Islet of Langerhans (tissue), 1 donor: ENCODE results near the gene ACOX3.

Experiments used
- FAIRE-seq: peaks from one replicate; lab custom pipeline; 2011; peaks lifted over from hg19 to GRCh38; lab: Jason Lieb, UNC

The ACOX3 gene

GRCh38 chr4:8404791-8405515 is 35.6 kb downstream of the ACOX3 start:
- FAIRE-seq, result no peak

- FAIRE-seq, result no peak
Measured at GRCh38 chr4:8403976-8404375, 36.5 kb downstream of the ACOX3 start.

GRCh38 chr4:8403173-8403753 is 37.3 kb downstream of the ACOX3 start:
- peak; percentile 41 for FAIRE-seq

- no peak for FAIRE-seq
Measured at GRCh38 chr4:8402640-8403039, 37.9 kb downstream of the ACOX3 start.

- no peak for FAIRE-seq
Measured at GRCh38 chr4:8402181-8402597, 38.3 kb downstream of the ACOX3 start.

GRCh38 chr4:8401665-8402064 is 38.9 kb downstream of the ACOX3 start:
- no peak for FAIRE-seq

GRCh38 chr4:8400632-8401325 is 39.7 kb downstream of the ACOX3 start:
- no peak for FAIRE-seq

- no peak for FAIRE-seq
Measured at GRCh38 chr4:8399298-8399697, 41.2 kb downstream of the ACOX3 start.

- FAIRE-seq, result no peak
Measured at GRCh38 chr4:8398347-8398746, 42.2 kb downstream of the ACOX3 start.

GRCh38 chr4:8396762-8397406 is 43.6 kb downstream of the ACOX3 start:
- FAIRE-seq, result no peak

GRCh38 chr4:8395504-8396296 is 44.8 kb downstream of the ACOX3 start:
- no peak for FAIRE-seq

- FAIRE-seq, result no peak
Measured at GRCh38 chr4:8394806-8395205, 45.7 kb downstream of the ACOX3 start.

GRCh38 chr4:8394061-8394519 is 46.4 kb downstream of the ACOX3 start:
- FAIRE-seq, result no peak

GRCh38 chr4:8393593-8394038 is 46.9 kb downstream of the ACOX3 start:
- no peak for FAIRE-seq

GRCh38 chr4:8392591-8393190 is 47.8 kb downstream of the ACOX3 start:
- no peak for FAIRE-seq

- no peak for FAIRE-seq
Measured at GRCh38 chr4:8391972-8392371, 48.6 kb downstream of the ACOX3 start.

GRCh38 chr4:8391071-8391470 is 49.5 kb downstream of the ACOX3 start:
- FAIRE-seq, result no peak

GRCh38 chr4:8390577-8390976 is 49.9 kb downstream of the ACOX3 start:
- FAIRE-seq, result no peak

- FAIRE-seq, result no peak
Measured at GRCh38 chr4:8388528-8388870, 52.0 kb downstream of the ACOX3 start.

- no peak for FAIRE-seq
Measured at GRCh38 chr4:8387615-8388527, 52.7 kb downstream of the ACOX3 start.

- FAIRE-seq, result no peak
Measured at GRCh38 chr4:8387194-8387593, 53.3 kb downstream of the ACOX3 start.
